HFFc6 (cell line): ENCODE results near the gene DTNBP1. TPM values are rescaled to one million over a fixed set of nuclear protein-coding genes. Genes with fewer than 3 reads are reported as not detected.

Experiments used
- DNase-seq: peaks from one replicate; pipeline ENCODE4 v3.0.0-alpha.2; 2018
- H3K27ac Mint-ChIP-seq: 2 replicates; pipeline ENCODE4 v1.8.0; 2020; ENCODE audit warnings: mild to moderate bottlenecking, mixed read lengths
- H3K27me3 Mint-ChIP-seq: 2 replicates; pipeline ENCODE4 v1.8.0; 2021; ENCODE audit warnings: mild to moderate bottlenecking, moderate library complexity, mixed read lengths; ENCODE audit not compliant: insufficient read depth
- H3K36me3 Mint-ChIP-seq: 2 replicates; pipeline ENCODE4 v1.8.0; 2021; ENCODE audit warnings: low read depth, mixed read lengths
- H3K4me1 Mint-ChIP-seq: 2 replicates; pipeline ENCODE4 v1.8.0; 2020; ENCODE audit warnings: low read depth, mixed read lengths
- H3K4me3 Mint-ChIP-seq: 2 replicates; pipeline ENCODE4 v1.8.0; 2020; ENCODE audit warnings: mild to moderate bottlenecking, moderate library complexity, mixed read lengths
- H3K9me3 Mint-ChIP-seq: 2 replicates; pipeline ENCODE4 v1.8.0; 2020; ENCODE audit warnings: mild to moderate bottlenecking, mixed read lengths
- CTCF ChIP-seq: fragments of 200-600 bp; sonication (generic); IDR thresholded peaks from 2 replicates; pipeline ENCODE4 v1.5.0; 2021; ENCODE audit warnings: antibody characterized with exemption, mild to moderate bottlenecking
- total RNA-seq, 6 experiments: library from RNA; stranded (reverse); fragmentation: NEBNext Ultra II Directional; extraction: Animal tissue kit (Norgen Biotek cat#: 25700); gene quantifications; 2 replicates in 1 of 6; 3 replicates in 5 of 6; pipeline ENCODE4 v1.2.3, GENCODE V29; 2021

Gene DTNBP1
- total RNA-seq, 6 experiments from 2014 or later: 10.4 to 15.3 (median 13.9) TPM

- Mint-ChIP-seq H3K36me3 (no peaks in the 10 kb centered on the region), H3K27ac (no peak overlapping the region), H3K9me3 (no peaks in the 10 kb centered on the region), H3K27me3 (peaks cover 10% of the 10 kb centered on the region), H3K4me3 (no peak overlapping the region), H3K4me1 (no peaks in the 10 kb centered on the region)
- no peak for TF ChIP-seq CTCF
- no peak for DNase-seq
These were observed 20.4 kb upstream of the DTNBP1 start for GRCh38 chr6:15682965-15683822.

- no peak for TF ChIP-seq CTCF
- Mint-ChIP-seq H3K27me3 (peaks cover 15% of the 10 kb centered on the region), H3K4me3 (no peak overlapping the region), H3K4me1 (no peaks in the 10 kb centered on the region), H3K9me3 (no peaks in the 10 kb centered on the region), H3K36me3 (no peaks in the 10 kb centered on the region), H3K27ac (no peak overlapping the region)
- no peak for DNase-seq
These were observed 19.1 kb upstream of the DTNBP1 start for GRCh38 chr6:15681946-15682345.

- Mint-ChIP-seq H3K27me3 (peaks cover 6% of the 10 kb centered on the region; the same call in 1 of the 2 replicates), H3K4me1 (no peaks in the 10 kb centered on the region), H3K4me3 (no peak overlapping the region), H3K36me3 (no peaks in the 10 kb centered on the region), H3K27ac (no peak overlapping the region), H3K9me3 (no peaks in the 10 kb centered on the region)
- no peak for TF ChIP-seq CTCF
- no peak for DNase-seq
These were observed 15.7 kb upstream of the DTNBP1 start for GRCh38 chr6:15678514-15678913.

- no peak overlapping the region for H3K27ac Mint-ChIP-seq
- DNase-seq: no peak
- no peak overlapping the region for H3K4me3 Mint-ChIP-seq
- H3K36me3 Mint-ChIP-seq: no peaks in the 10 kb centered on the region
- H3K9me3 Mint-ChIP-seq: no peaks in the 10 kb centered on the region
- H3K4me1 Mint-ChIP-seq: no peaks in the 10 kb centered on the region
- peaks cover 12% of the 10 kb centered on the region for H3K27me3 Mint-ChIP-seq
- TF ChIP-seq CTCF: no peak
These were observed 15.0 kb upstream of the DTNBP1 start for GRCh38 chr6:15677822-15678221.

- Mint-ChIP-seq H3K36me3 (no peaks in the 10 kb centered on the region), H3K9me3 (no peaks in the 10 kb centered on the region), H3K27me3 (peaks cover 19% of the 10 kb centered on the region), H3K4me1 (no peaks in the 10 kb centered on the region), H3K27ac (no peak overlapping the region), H3K4me3 (no peak overlapping the region)
- DNase-seq: no peak
- no peak for TF ChIP-seq CTCF
These were observed 12.8 kb upstream of the DTNBP1 start for GRCh38 chr6:15675536-15676220.
